Stimulated activated naive B cell treated with anti-CD40 and anti-IgM and Interleukin-4, amounts not matched to agents 10 μg/mL and 1 μg/mL and 100 μg/mL, for 72 hours (primary cell): ENCODE measurements around the gene ARHGEF28.

Source experiments
- ATAC-seq, 2 donors: fragments of 150-1000 bp; cut with Tn5 transposase; replicated peaks; 2 replicates each; pipeline ENCODE4 v1.10.0; 2021; ENCODE audit warnings: moderate library complexity in 1 of 2
- DNase-seq: peaks from one replicate; pipeline ENCODE4 v3.0.0; 2021
- H3K27ac Mint-ChIP-seq: one replicate; pipeline ENCODE4 v1.8.0; 2022; ENCODE audit warnings: mild to moderate bottlenecking, mixed read lengths
- H3K27me3 Mint-ChIP-seq, 2 donors: one replicate each; pipeline ENCODE4 v1.8.0; 2022; ENCODE audit warnings: mixed read lengths in 2 of 2
- H3K36me3 Mint-ChIP-seq, 2 donors: one replicate each; pipeline ENCODE4 v1.8.0; 2022; ENCODE audit warnings: mixed read lengths in 2 of 2, mild to moderate bottlenecking in 1 of 2
- H3K4me1 Mint-ChIP-seq, 2 donors: one replicate each; pipeline ENCODE4 v1.8.0; 2022; ENCODE audit warnings: mixed read lengths in 2 of 2, mild to moderate bottlenecking in 1 of 2
- H3K4me3 Mint-ChIP-seq, 2 donors: one replicate each; pipeline ENCODE4 v1.8.0; 2022; ENCODE audit warnings: mild to moderate bottlenecking in 2 of 2, mixed read lengths in 2 of 2, moderate library complexity in 1 of 2
- H3K9me3 Mint-ChIP-seq, 2 donors: one replicate each; pipeline ENCODE4 v1.8.0; 2022; ENCODE audit warnings: mixed read lengths in 2 of 2, mild to moderate bottlenecking in 1 of 2

The ARHGEF28 gene

GRCh38 chr5:73630765-73631164, 4.8 kb downstream of the ARHGEF28 start:
- Mint-ChIP-seq H3K4me3 (no peak overlapping the region), H3K4me1 (no peaks in the 10 kb centered on the region), H3K36me3 (no peaks in the 10 kb centered on the region), H3K27me3 (peaks cover 24 to 31% of the 10 kb centered on the region in 2 donors), H3K9me3 (no peaks in the 10 kb centered on the region), H3K27ac (no peak overlapping the region)
- ATAC-seq (no peak), DNase-seq (no peak)

DNA sequence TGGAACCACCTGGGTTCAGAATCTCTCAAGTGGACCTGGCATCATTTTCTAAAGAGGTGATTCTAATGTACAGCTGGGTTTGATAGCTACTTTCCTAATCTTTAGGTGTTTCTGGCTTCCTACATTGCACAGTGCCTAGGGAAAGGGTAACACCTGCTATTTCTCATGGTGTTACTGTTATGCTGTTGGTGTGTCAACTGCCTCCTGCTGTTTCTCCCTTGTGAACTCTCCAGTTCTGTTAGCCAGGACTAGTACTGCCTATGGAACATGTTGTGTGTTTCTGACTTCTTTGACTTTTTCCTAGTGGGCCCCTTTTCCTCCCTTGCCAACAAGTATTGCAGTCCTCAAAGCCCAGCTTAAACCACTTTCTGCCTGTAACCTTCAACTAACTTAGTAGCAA, 5.5 kb downstream of the ARHGEF28 start:
- no peaks in the 10 kb centered on the region for H3K4me1 Mint-ChIP-seq
- H3K4me3 Mint-ChIP-seq, result no peak overlapping the region
- DNase-seq (no peak), ATAC-seq (no peak)
- no peaks in the 10 kb centered on the region for H3K36me3 Mint-ChIP-seq
- H3K27me3 Mint-ChIP-seq, result peaks cover 24 to 30% of the 10 kb centered on the region in 2 donors
- H3K27ac Mint-ChIP-seq, result no peak overlapping the region
- no peaks in the 10 kb centered on the region for H3K9me3 Mint-ChIP-seq

DNA sequence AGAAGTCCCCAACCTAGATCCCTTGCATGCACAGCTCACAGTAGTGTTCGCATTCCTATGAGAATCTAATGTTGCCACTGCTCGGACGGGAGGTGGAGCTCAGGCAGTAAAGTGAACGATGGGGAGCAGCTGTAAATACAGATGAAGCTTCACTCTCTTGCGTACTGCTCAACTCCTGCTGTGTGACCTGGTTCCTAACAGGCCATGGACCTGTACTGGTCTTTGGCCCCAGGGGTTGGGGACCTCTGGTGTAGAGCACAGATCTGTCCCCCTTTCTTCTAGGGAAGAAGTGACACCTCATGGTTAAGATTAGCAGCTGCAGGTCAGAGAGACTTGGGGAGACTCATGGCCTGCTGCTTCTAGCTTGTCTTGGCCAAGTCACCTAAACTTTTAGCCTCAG, 7.1 kb downstream of the ARHGEF28 start:
- ATAC-seq, result peak in 1 of 2 donors; percentile 23
- H3K36me3 Mint-ChIP-seq, result no peaks in the 10 kb centered on the region

DNA sequence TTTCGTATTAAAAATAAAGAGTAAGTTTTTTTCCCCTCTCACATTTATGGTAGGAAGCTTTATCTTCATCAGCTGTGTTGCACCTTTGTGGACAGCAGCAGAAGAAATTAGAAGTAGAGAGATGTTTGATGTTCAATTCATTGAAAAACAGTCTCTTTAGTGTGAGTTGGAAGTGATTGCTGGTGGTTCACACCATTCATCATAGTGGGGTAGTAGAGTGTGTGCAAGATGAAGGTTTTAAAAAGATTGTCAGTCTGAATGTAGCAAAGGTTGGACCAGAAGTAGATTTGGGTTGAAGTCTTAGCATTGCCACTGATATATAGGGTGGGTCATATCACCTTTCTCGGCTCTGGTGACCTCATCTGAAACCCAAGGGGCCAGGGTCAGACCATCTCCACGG, 10.4 kb downstream of the ARHGEF28 start:
- Mint-ChIP-seq H3K4me3 (no peak overlapping the region), H3K4me1 (no peaks in the 10 kb centered on the region), H3K36me3 (no peaks in the 10 kb centered on the region), H3K27ac (no peak overlapping the region), H3K9me3 (no peaks in the 10 kb centered on the region), H3K27me3 (peaks cover 13 to 14% of the 10 kb centered on the region in 2 donors)
- ATAC-seq (no peak), DNase-seq (no peak)

More for the DNA sequence above, 7.1 kb downstream of the ARHGEF28 start:
- no peak for DNase-seq
- peaks cover 17 to 18% of the 10 kb centered on the region in 2 donors for H3K27me3 Mint-ChIP-seq
- no peak overlapping the region for H3K27ac Mint-ChIP-seq
- H3K9me3 Mint-ChIP-seq, result no peaks in the 10 kb centered on the region
- no peak overlapping the region for H3K4me3 Mint-ChIP-seq
- H3K4me1 Mint-ChIP-seq, result no peaks in the 10 kb centered on the region

DNA sequence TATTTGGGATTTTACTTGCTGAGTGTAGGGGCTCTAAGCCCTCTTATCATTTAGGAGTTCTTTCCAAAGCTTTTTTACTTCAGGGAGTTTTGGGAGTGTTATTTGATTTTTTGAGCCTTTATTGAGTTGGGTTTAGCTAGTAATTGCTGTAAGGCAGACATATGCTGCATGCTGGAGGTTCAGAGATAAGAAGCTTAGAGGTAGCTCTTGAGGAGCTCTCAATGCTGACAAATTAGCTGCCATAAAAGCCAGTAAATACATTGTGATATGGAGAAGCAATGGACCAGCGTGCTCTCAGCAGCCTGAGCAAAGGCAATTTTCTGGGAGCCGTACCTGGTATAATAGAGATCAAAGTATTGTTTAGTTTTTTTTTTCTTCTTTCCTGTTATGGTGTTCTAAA, 11.6 kb downstream of the ARHGEF28 start:
- H3K9me3 Mint-ChIP-seq, result no peaks in the 10 kb centered on the region

GRCh38 chr5:73638344-73639095, 12.5 kb downstream of the ARHGEF28 start:
- Mint-ChIP-seq H3K4me3 (no peak overlapping the region), H3K4me1 (no peaks in the 10 kb centered on the region), H3K36me3 (no peaks in the 10 kb centered on the region), H3K27ac (no peak overlapping the region), H3K27me3 (peaks cover 8 to 23% of the 10 kb centered on the region in 2 donors), H3K9me3 (no peaks in the 10 kb centered on the region)
- ATAC-seq (no peak), DNase-seq (no peak)

More for the DNA sequence above, 11.6 kb downstream of the ARHGEF28 start:
- DNase-seq (no peak), ATAC-seq (no peak)
- H3K36me3 Mint-ChIP-seq, result no peaks in the 10 kb centered on the region
- H3K4me3 Mint-ChIP-seq, result no peak overlapping the region
- no peak overlapping the region for H3K27ac Mint-ChIP-seq
- peaks cover 13 to 21% of the 10 kb centered on the region in 2 donors for H3K27me3 Mint-ChIP-seq
- H3K4me1 Mint-ChIP-seq, result no peaks in the 10 kb centered on the region

GRCh38 chr5:73640861-73641320, 14.9 kb downstream of the ARHGEF28 start:
- Mint-ChIP-seq H3K4me1 (no peaks in the 10 kb centered on the region), H3K9me3 (no peaks in the 10 kb centered on the region), H3K27me3 (peaks cover 12 to 30% of the 10 kb centered on the region in 2 donors), H3K27ac (no peak overlapping the region), H3K4me3 (no peak overlapping the region), H3K36me3 (no peaks in the 10 kb centered on the region)
- ATAC-seq (no peak), DNase-seq (no peak)

DNA sequence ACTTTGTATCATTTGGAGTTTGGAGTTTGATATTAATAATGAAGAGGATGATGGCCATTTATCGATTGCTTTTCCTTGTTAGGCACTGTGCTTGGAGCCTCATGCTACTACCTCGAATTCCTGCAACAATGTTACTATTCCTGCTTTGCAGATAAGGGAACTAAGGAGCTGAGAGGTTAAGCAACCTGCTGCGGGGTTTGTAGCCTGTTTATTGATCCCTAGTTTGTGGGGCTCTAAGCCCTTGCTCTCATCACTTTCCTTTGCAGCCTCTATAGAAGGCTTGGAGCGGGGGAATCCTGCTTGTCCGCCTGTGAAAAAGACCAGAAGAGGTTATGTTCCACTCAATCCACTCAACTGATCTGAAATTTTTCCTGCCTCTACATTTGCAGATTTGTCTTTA, 15.8 kb downstream of the ARHGEF28 start:
- no peak overlapping the region for H3K4me3 Mint-ChIP-seq
- H3K27me3 Mint-ChIP-seq, result peaks cover 19 to 38% of the 10 kb centered on the region in 2 donors
- H3K27ac Mint-ChIP-seq, result no peak overlapping the region
- H3K36me3 Mint-ChIP-seq, result no peaks in the 10 kb centered on the region
- DNase-seq (no peak), ATAC-seq (no peak)
- no peaks in the 10 kb centered on the region for H3K9me3 Mint-ChIP-seq
- no peaks in the 10 kb centered on the region for H3K4me1 Mint-ChIP-seq

GRCh38 chr5:73642344-73642743, 16.3 kb downstream of the ARHGEF28 start:
- no peak overlapping the region for H3K4me3 Mint-ChIP-seq
- H3K9me3 Mint-ChIP-seq, result no peaks in the 10 kb centered on the region
- H3K36me3 Mint-ChIP-seq, result no peaks in the 10 kb centered on the region
- no peak for ATAC-seq
- no peak overlapping the region for H3K27ac Mint-ChIP-seq
- H3K27me3 Mint-ChIP-seq, result peaks cover 19 to 36% of the 10 kb centered on the region in 2 donors
- no peak for DNase-seq
- no peaks in the 10 kb centered on the region for H3K4me1 Mint-ChIP-seq

- no peak for DNase-seq
- peaks cover 23 to 30% of the 10 kb centered on the region in 2 donors for H3K27me3 Mint-ChIP-seq
- no peak overlapping the region for H3K4me3 Mint-ChIP-seq
- ATAC-seq, result no peak
- H3K4me1 Mint-ChIP-seq, result no peaks in the 10 kb centered on the region
- H3K9me3 Mint-ChIP-seq, result no peaks in the 10 kb centered on the region
- H3K36me3 Mint-ChIP-seq, result no peaks in the 10 kb centered on the region
- H3K27ac Mint-ChIP-seq, result no peak overlapping the region
Measured at GRCh38 chr5:73644385-73644963, 18.5 kb downstream of the ARHGEF28 start.

- peaks cover 21 to 31% of the 10 kb centered on the region in 2 donors for H3K27me3 Mint-ChIP-seq
- no peak overlapping the region for H3K4me3 Mint-ChIP-seq
- H3K36me3 Mint-ChIP-seq, result no peaks in the 10 kb centered on the region
- DNase-seq, result no peak
- no peak for ATAC-seq
- H3K27ac Mint-ChIP-seq, result no peak overlapping the region
- no peaks in the 10 kb centered on the region for H3K9me3 Mint-ChIP-seq
- H3K4me1 Mint-ChIP-seq, result no peaks in the 10 kb centered on the region
Measured at GRCh38 chr5:73647721-73648120, 21.7 kb downstream of the ARHGEF28 start.

DNA sequence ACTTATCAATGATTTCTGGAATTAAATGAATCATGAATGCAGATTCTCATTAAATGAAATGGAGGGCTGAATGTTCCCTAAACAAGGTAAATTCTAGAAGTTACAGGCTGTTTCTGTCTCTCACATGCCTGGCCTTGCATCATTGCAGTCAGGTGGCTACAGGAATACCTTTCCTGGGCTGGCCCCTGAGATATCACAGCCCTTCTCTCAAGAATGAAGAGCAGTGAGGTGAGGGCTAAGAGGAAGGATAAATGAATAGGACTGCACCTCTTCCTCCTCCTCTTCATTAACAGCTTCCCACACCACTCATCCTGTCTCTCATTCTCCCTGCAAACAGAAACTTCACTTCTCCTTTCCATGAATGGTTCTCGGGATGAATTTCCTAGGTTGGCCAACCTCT, 22.5 kb downstream of the ARHGEF28 start:
- ATAC-seq (no peak), DNase-seq (no peak)
- Mint-ChIP-seq H3K9me3 (no peaks in the 10 kb centered on the region), H3K27me3 (peaks cover 21 to 31% of the 10 kb centered on the region in 2 donors), H3K4me3 (no peak overlapping the region), H3K4me1 (no peaks in the 10 kb centered on the region), H3K36me3 (no peaks in the 10 kb centered on the region), H3K27ac (no peak overlapping the region)

DNA sequence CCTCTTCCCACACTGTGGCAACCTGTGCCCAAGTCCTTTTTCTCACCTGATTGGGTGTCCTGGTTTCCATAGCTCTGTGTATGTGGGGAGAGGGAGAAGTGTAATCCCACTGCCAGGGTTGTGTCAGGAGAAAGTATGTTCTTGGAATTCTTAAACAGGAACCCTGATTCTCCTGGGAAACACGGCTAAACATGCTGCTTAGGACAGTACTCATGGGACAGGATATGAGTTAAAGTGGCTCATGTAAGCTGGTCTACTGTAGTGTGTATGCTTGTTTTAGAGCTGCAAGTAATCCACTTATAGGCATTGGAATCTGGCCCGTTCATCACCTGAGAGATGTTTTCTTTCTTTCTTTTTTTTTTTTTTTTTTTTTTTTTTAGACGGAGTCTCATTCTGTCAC, 23.9 kb downstream of the ARHGEF28 start:
- peaks cover 17 to 26% of the 10 kb centered on the region in 2 donors for H3K27me3 Mint-ChIP-seq
- no peaks in the 10 kb centered on the region for H3K9me3 Mint-ChIP-seq
- no peak overlapping the region for H3K27ac Mint-ChIP-seq
- ATAC-seq (no peak), DNase-seq (no peak)
- no peaks in the 10 kb centered on the region for H3K4me1 Mint-ChIP-seq
- no peaks in the 10 kb centered on the region for H3K36me3 Mint-ChIP-seq
- H3K4me3 Mint-ChIP-seq, result no peak overlapping the region

GRCh38 chr5:73652391-73652790, 26.4 kb downstream of the ARHGEF28 start:
- H3K9me3 Mint-ChIP-seq, result no peaks in the 10 kb centered on the region
- ATAC-seq (no peak), DNase-seq (no peak)
- no peak overlapping the region for H3K4me3 Mint-ChIP-seq
- H3K27me3 Mint-ChIP-seq, result peaks cover 6 to 16% of the 10 kb centered on the region in 2 donors
- H3K27ac Mint-ChIP-seq, result no peak overlapping the region
- H3K4me1 Mint-ChIP-seq, result no peaks in the 10 kb centered on the region
- H3K36me3 Mint-ChIP-seq, result no peaks in the 10 kb centered on the region

DNA sequence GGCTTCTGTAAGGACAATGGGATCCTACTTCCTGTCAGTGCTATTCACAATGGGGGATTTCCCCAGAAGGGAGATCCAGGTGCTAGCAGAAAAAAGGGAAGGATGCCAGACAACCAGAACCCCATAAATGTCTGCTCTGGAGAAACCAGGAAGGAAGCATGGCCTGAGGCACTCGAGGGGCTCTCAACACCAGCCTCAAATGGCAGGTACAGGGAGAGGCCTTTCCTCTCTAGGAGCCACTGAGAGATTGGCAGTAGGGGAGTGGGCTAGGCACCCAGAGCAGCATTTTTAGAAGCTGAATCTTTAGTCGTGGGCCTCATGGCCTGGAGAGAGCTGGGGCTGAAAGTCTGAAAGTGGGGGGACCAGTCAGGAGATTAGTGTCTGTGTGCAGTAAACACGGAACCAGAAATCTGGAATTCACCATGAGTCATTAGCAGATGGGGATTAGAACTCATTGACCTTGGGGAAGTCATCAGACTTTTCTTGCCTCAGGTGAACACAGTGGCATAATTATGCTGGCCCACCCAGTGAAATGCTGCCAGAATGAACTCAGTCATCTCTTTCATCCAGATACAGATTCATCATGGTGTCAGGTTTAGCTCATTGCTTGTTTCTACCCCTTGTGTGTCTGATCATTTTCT, 28.3 kb downstream of the ARHGEF28 start:
- no peak for DNase-seq
- Mint-ChIP-seq H3K4me3 (no peak overlapping the region), H3K36me3 (no peaks in the 10 kb centered on the region), H3K9me3 (no peaks in the 10 kb centered on the region), H3K27ac (peak overlapping the region; percentile 61), H3K27me3 (peaks cover under 1 to 9% of the 10 kb centered on the region in 2 donors), H3K4me1 (no peaks in the 10 kb centered on the region)
- peak in 1 of 2 donors; percentile 33 for ATAC-seq
